Left lung (tissue), 10 donors: Measurements from ENCODE around the gene ZNF697. TPM values are rescaled to one million over a fixed set of nuclear protein-coding genes. Genes with fewer than 3 reads are reported as not detected.

Experiments used
- ATAC-seq: fragments of 200-7000 bp; cut with Tn5 transposase; one replicate; pipeline ENCODE4 v1.9.1; 2020; ENCODE audit warnings: moderate library complexity
- DNase-seq, 4 donors: peaks; one replicate each; pipeline ENCODE4 v3.0.0-alpha.2; 2013 to 2020
- H3K27ac ChIP-seq, 2 donors: fragments of 200-600 bp; sonication (generic) in 1 of 2; one replicate each; pipeline versions ENCODE4 v1.5.0 to v1.8.0; 2020 to 2021
- H3K27me3 ChIP-seq, 2 donors: fragments of 200-600 bp; sonication (generic) in 1 of 2; one replicate each; pipeline versions ENCODE4 v1.5.0 to v1.8.0; 2020 to 2021
- H3K36me3 ChIP-seq, 2 donors: fragments of 200-600 bp; sonication (generic) in 1 of 2; one replicate each; pipeline versions ENCODE4 v1.5.0 to v1.8.0; 2020 to 2021
- H3K4me1 ChIP-seq, 2 donors: fragments of 200-600 bp; one replicate each; pipeline ENCODE4 v1.8.0; 2021
- H3K4me3 ChIP-seq, 2 donors: fragments of 200-600 bp; sonication (generic) in 1 of 2; one replicate each; pipeline versions ENCODE4 v1.5.0 to v1.8.0; 2020 to 2021; ENCODE audit warnings: mild to moderate bottlenecking in 1 of 2
- H3K9me3 ChIP-seq, 2 donors: fragments of 200-600 bp; sonication (generic) in 1 of 2; one replicate each; pipeline versions ENCODE4 v1.5.0 to v1.8.0; 2020 to 2021
- intact Hi-C, 2 donors: fragments of 100-400 bp; cut with DNase I; formaldehyde crosslinking; loops; one replicate each; pipeline versions ENCODE4 v1.11.2 to v1.14.2; 2022
- polyA plus RNA-seq, 6 donors: library from polyadenylated mRNA; unstranded; fragments of 120-200 nt; gene quantifications; one replicate each; pipeline ENCODE4 v1.2.1, GENCODE V29; 2013; ENCODE audit not compliant: insufficient read length in 6 of 6
- total RNA-seq, 2 donors: library from RNA; stranded (reverse); fragmentation: NEBNext Ultra II Directional; extraction: Animal tissue kit (Norgen Biotek cat#: 25700); gene quantifications; one replicate each; pipeline ENCODE4 v1.2.1, GENCODE V29; 2021
- TF ChIP-seq, protein P1 (sequence below), 2 donors: fragments of 200-600 bp; sonication (generic) in 1 of 2; IDR thresholded peaks; one replicate each; pipeline versions ENCODE4 v1.5.0 to v1.8.0; 2021; ENCODE audit warnings: antibody characterized with exemption in 2 of 2
- donor health status: DM: no; HTN: yes; CAD: no.
- donor health status: DM: no; HTN: no; CAD: no.

The ZNF697 gene
- total and polyA plus RNA-seq, 8 donors = 8.0 to 27.2 (median 25.9) TPM

- Histone ChIP-seq H3K9me3 (no peaks in the 10 kb centered on the region), H3K27me3 (no peaks in the 10 kb centered on the region), H3K36me3 (no peaks in the 10 kb centered on the region), H3K4me1 (peaks cover 6 to 13% of the 10 kb centered on the region in 2 donors), H3K4me3 (peak overlapping the region in 1 of 2 donors; percentile 28), H3K27ac (no peak overlapping the region)
- intact Hi-C loops = loop anchor here in 1 of 2 donors (5.0 kb wide), 1 partner anchor 63 kb away; no protein-coding TSS in a partner anchor
- ATAC-seq (peak; percentile 84), DNase-seq (peak in 3 of 4 donors; percentile 37 to 72 (median 60))
- TF ChIP-seq, protein P1, sequence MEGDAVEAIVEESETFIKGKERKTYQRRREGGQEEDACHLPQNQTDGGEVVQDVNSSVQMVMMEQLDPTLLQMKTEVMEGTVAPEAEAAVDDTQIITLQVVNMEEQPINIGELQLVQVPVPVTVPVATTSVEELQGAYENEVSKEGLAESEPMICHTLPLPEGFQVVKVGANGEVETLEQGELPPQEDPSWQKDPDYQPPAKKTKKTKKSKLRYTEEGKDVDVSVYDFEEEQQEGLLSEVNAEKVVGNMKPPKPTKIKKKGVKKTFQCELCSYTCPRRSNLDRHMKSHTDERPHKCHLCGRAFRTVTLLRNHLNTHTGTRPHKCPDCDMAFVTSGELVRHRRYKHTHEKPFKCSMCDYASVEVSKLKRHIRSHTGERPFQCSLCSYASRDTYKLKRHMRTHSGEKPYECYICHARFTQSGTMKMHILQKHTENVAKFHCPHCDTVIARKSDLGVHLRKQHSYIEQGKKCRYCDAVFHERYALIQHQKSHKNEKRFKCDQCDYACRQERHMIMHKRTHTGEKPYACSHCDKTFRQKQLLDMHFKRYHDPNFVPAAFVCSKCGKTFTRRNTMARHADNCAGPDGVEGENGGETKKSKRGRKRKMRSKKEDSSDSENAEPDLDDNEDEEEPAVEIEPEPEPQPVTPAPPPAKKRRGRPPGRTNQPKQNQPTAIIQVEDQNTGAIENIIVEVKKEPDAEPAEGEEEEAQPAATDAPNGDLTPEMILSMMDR (IDR thresholded peaks at IDR 0.05) = peak in 1 of 2 donors; percentile 53
These were observed 26.8 kb upstream of the ZNF697 start for GRCh38 chr1:119674835-119675289.

DNA sequence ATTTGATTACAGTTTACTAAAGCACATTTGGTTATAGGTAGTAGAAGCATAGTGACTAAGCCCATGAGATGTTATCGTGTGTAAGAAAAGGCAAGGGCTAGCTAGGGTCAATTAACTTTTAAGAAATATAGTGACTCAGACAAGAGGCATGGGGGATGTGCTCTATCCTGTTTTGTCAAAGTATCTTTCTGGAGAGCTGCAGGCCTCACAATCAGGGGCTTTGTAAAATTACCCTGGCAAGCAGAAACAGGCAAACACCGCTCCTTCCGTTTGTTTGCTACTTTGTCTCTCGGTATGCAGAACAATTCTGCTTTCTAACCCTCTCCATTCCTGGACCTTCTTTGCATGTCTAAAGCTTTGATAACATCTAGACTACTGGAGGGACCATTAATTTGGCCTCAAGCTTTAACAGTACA is 26.1 kb upstream of the ZNF697 start:
- intact Hi-C loops = loop anchor here in 1 of 2 donors (5.0 kb wide), 1 partner anchor 62 kb away; no protein-coding TSS in a partner anchor

DNA sequence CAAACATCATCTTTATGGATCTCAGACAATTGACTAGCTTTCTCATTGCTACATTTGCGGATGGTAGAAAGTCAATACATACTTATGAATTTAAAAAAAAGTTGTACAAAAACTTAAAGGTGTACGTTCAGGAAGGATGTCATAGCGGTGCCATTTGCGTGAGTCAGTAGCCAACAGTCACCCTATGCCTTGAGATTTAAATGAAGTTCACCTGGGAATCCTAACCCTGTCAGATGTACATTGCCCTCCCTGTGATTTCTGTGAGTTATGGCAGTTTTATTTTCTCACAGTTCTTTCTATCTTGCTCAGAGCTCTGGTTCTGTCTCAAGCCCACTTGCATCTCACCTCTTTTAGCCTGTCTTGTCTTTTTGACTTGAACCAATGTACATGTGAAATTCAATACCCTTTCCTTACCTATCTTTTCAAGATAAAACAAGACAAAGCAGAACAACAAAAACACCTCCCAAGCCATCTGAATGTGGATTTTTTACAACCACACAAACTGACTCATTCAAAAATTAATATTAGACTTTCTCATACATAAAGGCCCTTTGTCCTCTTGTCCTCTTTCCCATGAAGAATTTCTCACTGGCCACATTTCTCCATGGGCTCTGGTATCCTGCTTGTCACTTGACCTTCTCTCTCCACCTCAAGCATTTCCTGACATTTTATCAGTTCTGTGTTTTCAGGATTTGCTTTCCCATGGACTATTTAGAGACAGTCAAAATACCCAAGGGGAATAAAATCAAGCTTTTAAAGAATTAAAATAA is 25.3 kb upstream of the ZNF697 start:
- DNase-seq = no peak
- intact Hi-C loops = loop anchor here in 1 of 2 donors (5.0 kb wide), 1 partner anchor 61 kb away; no protein-coding TSS in a partner anchor
- Histone ChIP-seq H3K27ac (no peak overlapping the region), H3K4me1 (peaks cover 6 to 13% of the 10 kb centered on the region in 2 donors), H3K9me3 (no peaks in the 10 kb centered on the region), H3K27me3 (no peaks in the 10 kb centered on the region), H3K36me3 (no peaks in the 10 kb centered on the region), H3K4me3 (no peak overlapping the region)
- no peak for ATAC-seq
- TF ChIP-seq, protein P1 (IDR thresholded peaks at IDR 0.05) = no peak

More for the DNA sequence above, 26.1 kb upstream of the ZNF697 start:
- TF ChIP-seq, protein P1 (IDR thresholded peaks at IDR 0.05) = no peak
- ATAC-seq = no peak
- Histone ChIP-seq H3K9me3 (no peaks in the 10 kb centered on the region), H3K27me3 (no peaks in the 10 kb centered on the region), H3K4me1 (peaks cover 6 to 13% of the 10 kb centered on the region in 2 donors), H3K36me3 (no peaks in the 10 kb centered on the region), H3K27ac (no peak overlapping the region), H3K4me3 (no peak overlapping the region)
- no peak for DNase-seq

GRCh38 chr1:119670898-119671297 is 22.8 kb upstream of the ZNF697 start:
- ATAC-seq (no peak), DNase-seq (no peak)
- TF ChIP-seq, protein P1 (IDR thresholded peaks at IDR 0.05) = no peak
- no peak overlapping the region for H3K4me3 ChIP-seq
- H3K27me3 ChIP-seq = no peaks in the 10 kb centered on the region
- no peaks in the 10 kb centered on the region for H3K9me3 ChIP-seq
- no peak overlapping the region for H3K27ac ChIP-seq
- peaks cover 6 to 11% of the 10 kb centered on the region in 2 donors for H3K4me1 ChIP-seq
- intact Hi-C loops = loop anchor here in 1 of 2 donors (5.0 kb wide), 1 partner anchor 59 kb away; no protein-coding TSS in a partner anchor
- no peaks in the 10 kb centered on the region for H3K36me3 ChIP-seq

- Histone ChIP-seq H3K4me1 (no peaks in the 10 kb centered on the region), H3K27me3 (no peaks in the 10 kb centered on the region), H3K36me3 (no peaks in the 10 kb centered on the region), H3K4me3 (no peak overlapping the region), H3K27ac (no peak overlapping the region), H3K9me3 (no peaks in the 10 kb centered on the region)
- ATAC-seq = no peak
- no peak for DNase-seq
- intact Hi-C loops = no loop called here
- TF ChIP-seq, protein P1 (IDR thresholded peaks at IDR 0.05) = no peak
These were observed 19.1 kb upstream of the ZNF697 start for GRCh38 chr1:119667173-119667572.
